HFF-Myc (cell line): Measurements from ENCODE around the gene KRT20.

Experiments used
- DNase-seq: peaks from one replicate; pipeline ENCODE4 v3.0.0-alpha.2; 2011; ENCODE audit warnings: low read depth; ENCODE audit errors: extremely low read depth
- H3K4me3 ChIP-seq: replicated peaks from 2 replicates; pipeline ENCODE4 v1.5.1; 2011; ENCODE audit warnings: low read depth, mild to moderate bottlenecking, control low read depth, low read length
- CTCF ChIP-seq: IDR thresholded peaks from 2 replicates; pipeline ENCODE4 v1.5.1; 2012; ENCODE audit warnings: mild to moderate bottlenecking, low read depth, low read length, control low read depth; ENCODE audit errors: missing control alignments

The KRT20 gene

GRCh38 chr17:40846515-40847144, 38.4 kb downstream of the KRT20 start:
- no peak overlapping the region for H3K4me3 ChIP-seq
- TF ChIP-seq CTCF = no peak
- DNase-seq = no peak

GRCh38 chr17:40844671-40845107, 40.4 kb downstream of the KRT20 start:
- no peak for DNase-seq
- no peak for TF ChIP-seq CTCF
- H3K4me3 ChIP-seq = no peak overlapping the region

- no peak for DNase-seq
- TF ChIP-seq CTCF = no peak
- no peak overlapping the region for H3K4me3 ChIP-seq
Observed at GRCh38 chr17:40843242-40843641, 41.8 kb downstream of the KRT20 start.

- H3K4me3 ChIP-seq = no peak overlapping the region
- TF ChIP-seq CTCF = no peak
- DNase-seq = no peak
Observed at GRCh38 chr17:40841246-40841645, 43.8 kb downstream of the KRT20 start.

- no peak for TF ChIP-seq CTCF
- no peak overlapping the region for H3K4me3 ChIP-seq
Observed at GRCh38 chr17:40839194-40839593, 45.8 kb downstream of the KRT20 start.

GRCh38 chr17:40836020-40836419, 49.0 kb downstream of the KRT20 start:
- TF ChIP-seq CTCF = no peak

More at GRCh38 chr17:40839194-40839593, 45.8 kb downstream of the KRT20 start:
- no peak for DNase-seq

GRCh38 chr17:40833882-40834281, 51.2 kb downstream of the KRT20 start:
- TF ChIP-seq CTCF = no peak
- H3K4me3 ChIP-seq = no peak overlapping the region
- DNase-seq = no peak

More at GRCh38 chr17:40836020-40836419, 49.0 kb downstream of the KRT20 start:
- no peak overlapping the region for H3K4me3 ChIP-seq
- DNase-seq = no peak
